Measurements from ENCODE around the gene PMM1.
A peak's percentile ranks its signal among the peaks of the same experiment; 100 is the strongest.
"Not testable (repeated sequence)": the region's sequence is repeated elsewhere in the genome, so short reads cannot be mapped to it uniquely, and the experiment has no call there.

PMM1 gene

DNA sequence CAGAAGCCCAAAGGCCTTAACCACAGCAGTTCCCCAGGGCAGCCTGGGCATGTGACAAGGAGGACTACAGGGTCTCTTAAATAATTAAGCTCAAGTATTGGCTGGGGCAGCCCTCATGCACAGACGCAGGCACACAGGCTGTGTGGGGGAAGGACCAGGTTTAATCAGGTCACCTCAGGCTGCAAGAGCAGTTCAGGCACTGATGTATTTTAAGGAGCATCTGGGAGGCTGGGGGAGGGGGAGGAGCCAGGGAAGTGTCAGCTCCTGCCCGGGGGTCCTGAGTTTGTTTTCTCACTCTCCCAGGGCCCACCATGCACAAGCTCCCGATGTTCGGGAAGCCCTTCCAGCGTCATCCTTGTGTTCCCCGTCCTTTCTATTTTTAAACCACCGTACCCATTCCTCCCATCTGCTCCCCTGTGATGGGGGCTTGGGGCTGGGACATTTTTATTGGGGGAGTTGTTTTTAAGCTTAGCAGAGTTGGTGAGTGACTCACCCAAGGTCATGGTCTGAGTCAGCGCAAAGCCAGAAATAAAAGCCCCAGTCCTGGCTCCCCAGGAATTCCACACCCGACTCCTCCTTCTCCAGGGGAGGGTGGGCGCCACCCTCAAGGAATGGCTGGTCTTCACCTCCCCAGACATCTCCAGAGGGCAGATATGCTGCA, 26.5 kb downstream of the PMM1 start:
- DNase-seq (ENCODE audit: low spot score), result peak; percentile 36

DNA sequence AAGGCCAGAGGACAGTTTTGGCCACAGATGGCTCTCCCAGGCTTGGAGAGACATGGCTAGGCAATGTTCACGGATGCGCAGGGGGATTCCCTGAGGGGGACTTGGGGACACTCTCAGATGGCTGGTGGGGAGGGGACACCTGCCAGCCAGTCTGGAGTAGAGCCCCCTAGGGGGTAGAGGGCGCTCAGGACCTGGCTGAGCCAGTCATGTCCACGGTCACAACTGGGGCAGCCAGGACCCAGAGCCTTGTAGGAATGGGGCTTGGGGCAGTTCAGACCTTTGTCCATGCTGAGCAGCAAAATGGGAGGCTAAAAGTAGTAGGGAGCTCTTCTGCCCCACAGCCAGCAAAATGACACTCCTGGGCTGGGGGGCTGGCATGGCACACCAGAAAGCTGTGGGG, 27.2 kb downstream of the PMM1 start:
- no peak for DNase-seq (ENCODE audit: low spot score)

DNA sequence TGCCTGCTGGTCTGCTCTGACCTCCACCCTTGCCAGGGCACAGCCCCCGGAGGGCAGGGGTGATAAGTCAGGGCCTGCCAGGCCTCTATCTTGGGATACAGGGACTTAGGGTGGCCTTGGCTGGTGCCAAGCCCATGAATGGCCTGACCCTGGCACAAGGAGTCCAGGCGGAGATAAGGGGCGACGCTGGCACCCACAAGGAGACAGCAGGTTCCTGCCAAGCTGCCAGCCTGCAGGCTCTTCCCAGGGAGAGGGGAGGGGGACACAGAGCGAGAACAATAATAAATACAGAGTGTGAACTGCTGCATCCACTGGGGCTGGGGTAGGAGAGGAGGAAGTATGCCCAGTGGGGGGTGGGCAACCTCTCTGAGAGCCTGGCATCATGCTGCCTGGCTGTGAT, 27.9 kb downstream of the PMM1 start:
- DNase-seq (ENCODE audit: low spot score), result no peak

DNA sequence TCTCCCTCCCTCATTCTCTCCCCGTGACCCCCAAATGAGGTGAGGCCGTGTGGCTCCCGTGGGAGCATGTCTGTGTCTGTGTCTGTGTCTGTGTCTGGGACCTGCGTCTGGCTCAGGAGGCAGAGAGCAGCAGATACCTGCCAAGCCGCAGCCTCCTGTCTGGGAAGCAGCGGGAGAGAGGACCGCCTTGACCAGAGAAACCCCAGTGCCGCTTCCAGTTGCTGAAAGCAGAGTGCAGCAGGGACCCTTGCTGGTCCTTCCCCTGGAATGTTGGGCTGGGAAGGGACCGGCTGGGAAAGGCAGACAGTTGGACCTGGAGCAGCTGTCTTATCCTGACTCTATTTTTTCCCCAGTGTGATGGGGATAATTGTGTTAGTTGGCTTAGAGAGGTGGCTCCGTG, 28.3 kb downstream of the PMM1 start:
- no peak for DNase-seq (ENCODE audit: low spot score)

DNA sequence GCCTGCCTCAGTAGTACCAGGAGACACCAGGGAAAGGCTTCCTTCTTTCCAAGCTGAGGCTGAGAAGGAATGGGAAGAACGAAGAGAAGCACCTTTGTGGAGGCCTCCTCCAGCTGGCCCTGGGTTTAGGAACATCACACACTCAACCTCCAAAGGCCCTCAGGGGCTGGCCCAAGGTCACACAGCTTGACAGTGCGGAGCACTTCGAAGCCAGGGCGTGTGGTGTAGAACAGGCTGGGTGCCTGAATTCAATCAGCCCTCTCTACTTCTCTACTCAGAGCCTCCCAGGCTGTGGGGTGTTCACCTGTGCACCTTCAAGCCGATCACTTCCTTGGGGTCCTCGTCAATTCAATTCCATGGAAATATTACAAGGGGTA, 29.6 kb downstream of the PMM1 start:
- no peak for DNase-seq (ENCODE audit: low spot score)

DNA sequence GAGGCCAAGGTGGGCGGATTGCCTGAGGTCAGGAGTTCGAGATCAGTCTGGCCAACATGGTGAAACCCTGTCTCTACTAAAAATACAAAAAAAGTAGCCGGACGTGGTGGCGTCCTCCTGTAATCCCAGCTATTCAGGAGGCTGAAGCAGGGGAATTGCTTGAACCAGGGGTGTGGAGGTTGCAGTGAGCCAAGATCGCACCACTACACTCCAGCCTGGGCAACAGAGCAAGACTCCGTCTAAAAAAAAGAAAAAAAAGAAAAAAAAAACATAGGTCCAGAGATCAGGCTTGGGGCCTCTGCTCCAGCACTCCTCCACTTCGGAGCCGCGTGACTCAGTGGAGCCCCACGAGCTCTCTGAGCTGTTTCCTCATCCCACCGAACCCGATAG, 31.4 kb downstream of the PMM1 start:
- not testable (repeated sequence) for DNase-seq (ENCODE audit: low spot score)

DNA sequence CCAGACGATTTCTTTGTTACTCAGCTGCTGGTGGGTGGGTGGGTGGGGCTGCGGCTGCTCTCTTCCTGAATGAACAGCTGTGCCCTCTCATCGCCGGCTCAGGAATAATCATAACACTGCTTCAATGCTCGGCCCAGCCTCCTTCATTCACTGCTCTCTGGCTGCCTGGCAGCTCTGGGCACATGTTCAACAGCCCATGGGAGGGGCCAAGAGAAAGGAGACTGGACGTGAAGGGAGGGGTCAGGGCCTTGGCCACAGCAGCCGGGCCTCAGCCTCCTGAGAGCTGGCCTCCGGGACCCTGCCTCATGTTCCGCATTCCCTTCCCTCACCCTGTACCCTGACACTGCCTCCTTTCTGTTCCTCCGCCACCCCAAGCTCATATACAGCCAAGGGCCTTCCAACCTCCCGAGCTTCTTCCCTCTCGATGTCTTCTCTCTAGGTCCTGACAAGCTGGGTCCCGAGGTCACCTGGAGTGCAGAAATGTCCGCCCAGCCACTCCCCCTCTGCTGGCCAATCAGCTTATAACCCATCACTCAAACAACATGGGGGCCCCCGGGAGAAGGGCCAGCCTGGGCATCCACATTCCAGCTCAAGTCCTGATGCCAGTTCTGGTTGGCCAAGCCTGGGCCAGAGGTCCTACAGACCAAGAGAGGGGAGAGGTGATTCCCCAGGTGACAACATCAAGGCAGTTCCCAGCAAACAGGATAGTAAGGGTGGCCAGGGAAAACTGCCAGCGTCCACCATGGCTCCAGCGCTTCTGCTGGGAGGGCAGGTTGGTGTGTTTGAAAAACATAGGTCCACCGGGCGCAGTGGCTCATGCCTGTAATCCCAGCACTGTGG, 32.0 kb downstream of the PMM1 start:
- no peak for DNase-seq (ENCODE audit: low spot score)

DNA sequence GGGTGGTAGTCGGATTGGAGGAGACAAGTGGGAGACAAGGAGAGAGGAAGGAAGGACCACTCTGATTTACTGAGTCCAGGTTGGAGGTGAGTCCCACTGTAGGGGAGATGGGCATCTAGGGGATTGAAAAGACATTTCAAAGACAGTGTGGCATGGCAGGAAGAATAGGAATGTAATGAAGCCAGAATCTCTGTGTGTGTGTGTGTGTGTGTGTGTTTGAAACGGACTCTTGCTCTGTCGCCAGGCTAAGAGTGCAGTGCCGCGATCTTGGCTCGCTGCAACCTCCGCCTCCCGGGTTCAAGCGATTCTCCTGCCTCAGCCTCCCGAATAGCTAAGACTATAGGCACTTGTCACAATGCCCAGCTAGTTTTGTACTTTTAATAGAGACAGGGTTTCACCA, 33.1 kb downstream of the PMM1 start:
- DNase-seq (ENCODE audit: low spot score), result no peak

DNA sequence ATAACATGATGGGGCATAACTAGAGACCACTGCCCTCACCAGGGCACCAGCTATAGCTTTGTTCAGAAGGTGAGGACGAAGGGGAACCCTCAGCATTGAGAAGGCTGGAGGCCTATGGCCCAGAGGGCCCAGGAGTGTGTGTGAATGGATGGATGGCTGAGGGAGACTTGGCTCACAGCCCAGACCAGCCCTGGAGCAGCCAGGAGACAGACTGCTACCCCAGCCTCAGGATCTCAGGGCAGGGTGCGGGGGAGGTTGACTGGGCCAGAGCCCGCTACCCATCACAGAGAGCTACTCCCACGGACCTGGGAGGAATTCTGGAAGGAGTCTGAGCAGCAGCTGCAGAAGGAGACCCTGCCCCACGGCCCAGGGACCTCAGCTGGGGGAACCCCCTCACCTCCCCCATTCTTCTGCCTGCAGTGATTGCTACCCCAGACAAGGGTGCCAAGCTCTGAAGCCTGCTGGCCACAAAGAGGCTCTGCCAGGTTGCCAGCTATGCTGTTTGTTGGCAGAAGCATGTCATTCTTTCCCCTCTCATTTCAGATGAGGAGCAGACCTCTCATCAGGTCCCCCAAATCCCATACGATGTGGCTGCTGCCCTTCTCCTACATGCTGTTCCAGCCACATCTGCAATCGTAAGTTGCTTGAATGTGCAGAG, 34.2 kb downstream of the PMM1 start:
- no peak for DNase-seq (ENCODE audit: low spot score)

DNA sequence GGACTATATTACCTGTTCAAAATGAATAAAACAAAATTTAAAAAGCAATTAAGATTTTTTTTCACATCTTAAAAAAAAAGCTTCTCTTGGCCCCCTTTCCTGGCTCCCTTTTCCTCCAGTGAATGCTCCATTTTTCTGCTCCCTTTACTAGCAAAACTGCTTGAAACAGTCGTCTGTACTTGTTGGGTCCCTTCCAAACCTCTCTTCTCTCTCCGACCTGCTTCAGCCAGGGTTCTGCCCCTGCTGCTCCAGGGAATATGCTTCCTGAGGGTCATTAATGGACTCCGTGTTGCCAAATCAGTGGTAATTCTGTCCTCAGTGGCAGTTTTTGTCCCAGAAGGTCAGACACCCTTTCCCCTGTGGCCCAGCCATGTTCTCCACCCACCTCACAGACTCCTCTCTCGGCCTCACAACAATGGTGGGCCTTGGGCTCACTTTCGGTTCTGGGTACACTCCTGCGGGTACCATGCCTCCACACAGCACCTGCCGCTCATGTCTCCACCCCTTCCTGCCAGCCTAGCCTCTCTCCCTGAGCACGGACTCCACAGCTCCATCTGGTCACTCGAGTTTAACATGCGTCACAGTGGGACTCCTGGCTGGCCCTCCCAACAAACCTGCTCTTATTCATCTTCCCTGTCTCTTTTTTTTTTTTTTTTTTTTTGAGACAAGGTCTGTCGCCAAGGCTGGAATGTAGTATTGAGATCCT, 37.6 kb downstream of the PMM1 start:
- no peak for DNase-seq (ENCODE audit: low spot score)

DNA sequence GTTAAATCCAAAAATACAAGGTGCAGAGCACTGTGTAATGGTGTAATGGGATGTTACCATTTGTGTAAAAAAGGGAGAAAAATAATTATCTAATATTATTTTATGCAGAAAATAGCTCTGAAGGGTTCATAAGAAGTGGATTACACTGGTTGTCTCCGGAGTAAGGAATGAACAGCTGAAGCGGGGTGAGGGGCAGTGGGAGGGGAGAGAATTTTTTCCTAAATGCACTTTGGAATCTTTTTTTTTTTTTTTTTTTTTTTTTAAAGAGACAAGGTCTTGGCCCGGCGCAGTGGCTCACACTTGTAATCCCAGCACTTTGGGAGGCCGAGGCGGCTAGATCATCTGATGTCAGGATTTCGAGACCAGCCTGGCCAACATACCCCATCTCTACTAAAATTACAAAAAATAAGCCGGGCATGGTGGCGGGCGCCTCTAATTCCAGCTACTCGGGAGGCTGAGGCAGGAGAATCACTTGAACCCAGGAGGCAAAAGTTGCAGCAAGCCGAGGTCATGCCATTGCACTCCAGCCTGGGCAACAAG, 38.6 kb downstream of the PMM1 start:
- DNase-seq (ENCODE audit: low spot score), result no peak

DNA sequence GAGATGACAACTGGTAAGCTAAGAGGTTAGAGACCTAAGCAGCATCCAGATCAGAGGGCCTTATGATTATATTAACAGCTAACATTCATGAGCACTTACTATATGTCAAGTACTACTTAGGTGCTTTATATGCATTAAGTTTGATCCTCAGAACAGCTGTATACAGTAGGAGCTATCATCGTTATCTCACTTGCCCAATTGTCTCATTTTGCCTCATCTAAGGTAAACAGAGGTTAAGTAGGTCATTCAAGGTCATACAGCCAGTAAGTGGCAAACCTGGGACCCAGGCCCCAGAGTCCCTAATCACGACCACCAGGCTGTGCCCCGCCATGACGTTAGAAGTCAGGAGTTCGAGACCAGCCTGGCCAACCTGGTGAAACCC, 40.8 kb downstream of the PMM1 start:
- no peak for DNase-seq (ENCODE audit: low spot score)

DNA sequence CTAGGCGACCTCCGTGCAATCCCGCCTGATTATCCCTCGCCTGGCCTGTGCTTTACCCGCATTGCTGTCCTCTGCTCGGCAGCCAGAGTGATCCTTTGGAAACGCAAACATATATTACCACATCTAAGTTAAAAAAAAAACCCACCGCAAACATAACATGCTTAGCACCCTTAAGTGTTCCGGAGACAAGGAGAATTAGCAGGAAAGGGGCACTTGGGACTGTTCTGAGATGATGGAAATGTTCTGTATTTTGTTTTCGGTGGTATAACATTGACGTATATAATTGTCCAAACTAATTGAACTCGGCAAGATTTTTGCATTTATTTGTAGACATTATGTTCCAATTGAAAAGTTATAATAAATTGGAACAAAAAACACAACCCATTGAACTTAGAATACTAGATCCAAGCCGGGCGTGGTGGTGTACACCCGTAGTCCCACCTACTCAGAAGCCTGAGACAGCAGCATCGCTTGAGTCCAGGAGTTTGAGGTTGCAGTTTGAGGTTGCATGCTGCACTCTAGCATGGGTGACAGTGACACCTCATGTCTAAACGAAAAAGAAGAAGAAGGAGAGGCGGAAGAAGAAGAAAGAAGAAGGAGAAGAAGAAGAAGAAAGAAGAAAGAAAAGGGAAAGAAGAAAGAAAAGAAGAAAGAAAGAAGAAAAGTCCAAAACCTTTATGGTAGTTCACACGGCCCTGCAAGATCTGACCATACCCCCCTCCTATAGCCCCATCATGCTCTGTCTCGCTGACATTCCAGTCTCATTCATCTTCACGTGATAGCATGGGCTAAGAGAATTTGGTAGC, 44.8 kb downstream of the PMM1 start:
- DNase-seq (ENCODE audit: low spot score), result no peak

DNA sequence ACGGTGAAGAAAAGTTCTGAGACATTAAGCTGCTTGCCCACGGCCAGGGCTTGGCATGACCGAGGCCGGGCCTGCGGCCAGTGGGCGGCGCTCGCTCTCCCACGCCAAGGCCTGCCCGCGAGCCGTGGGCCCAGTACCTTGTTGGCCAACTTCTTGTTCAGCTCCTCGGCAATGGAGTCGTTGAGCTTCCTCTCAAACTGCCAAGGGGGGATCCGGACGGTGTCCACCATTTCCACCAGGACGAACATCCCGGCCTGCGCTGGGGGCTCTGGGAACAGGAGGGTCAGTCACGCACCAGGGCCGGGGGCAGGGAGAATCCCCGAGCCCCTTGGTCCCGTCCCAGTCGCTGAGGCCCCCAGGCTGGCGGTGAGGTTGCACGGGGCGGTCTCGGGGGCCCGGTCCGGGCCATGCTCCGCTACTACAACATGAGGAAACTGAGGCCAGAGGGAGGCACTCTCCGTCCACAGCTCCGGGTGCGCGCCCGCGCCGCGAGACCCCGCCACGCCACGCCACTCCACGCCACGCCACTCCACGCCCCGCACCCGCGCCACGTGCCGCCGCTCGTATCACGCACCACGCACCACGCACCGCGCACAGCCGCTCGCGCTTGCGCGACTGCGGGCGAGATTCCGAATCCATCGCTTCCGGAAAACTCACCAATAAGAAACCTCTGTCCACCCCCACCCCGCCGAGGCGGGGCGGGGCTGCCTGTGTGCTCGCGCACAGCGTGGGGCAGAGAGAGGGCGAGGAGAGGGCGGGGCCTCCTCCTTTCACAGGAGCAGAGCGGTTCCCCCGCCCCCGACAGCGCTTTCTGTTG, 45.6 kb downstream of the PMM1 start, which contains the start of gene POLR3H:
Gene POLR3H, minus strand, starts transcription at position 617 of the 817 bp plus-strand sequence. Its CDS starts 369 bp downstream, at position 248.
- DNase-seq (ENCODE audit: low spot score), result peak; percentile 98

DNA sequence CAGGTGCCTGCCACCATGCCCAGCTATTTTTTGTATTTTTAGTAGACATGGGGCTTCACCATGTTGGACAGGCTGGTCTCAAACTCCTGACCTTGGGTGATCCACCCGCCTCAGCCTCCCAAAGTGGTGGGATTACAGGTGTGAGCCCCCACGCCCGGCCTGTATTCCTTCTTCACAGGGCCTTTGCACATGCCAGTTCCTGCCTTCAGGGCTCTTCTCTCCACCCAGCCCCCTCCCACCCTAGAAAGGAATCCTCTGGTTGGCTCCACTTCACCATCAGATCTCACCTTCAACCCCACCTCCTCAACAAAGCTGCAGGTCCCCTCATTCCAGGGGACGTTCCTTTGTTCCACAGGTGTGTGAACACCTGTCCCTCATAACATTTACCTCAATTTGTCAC, 47.4 kb downstream of the PMM1 start:
- DNase-seq (ENCODE audit: low spot score), result no peak

DNA sequence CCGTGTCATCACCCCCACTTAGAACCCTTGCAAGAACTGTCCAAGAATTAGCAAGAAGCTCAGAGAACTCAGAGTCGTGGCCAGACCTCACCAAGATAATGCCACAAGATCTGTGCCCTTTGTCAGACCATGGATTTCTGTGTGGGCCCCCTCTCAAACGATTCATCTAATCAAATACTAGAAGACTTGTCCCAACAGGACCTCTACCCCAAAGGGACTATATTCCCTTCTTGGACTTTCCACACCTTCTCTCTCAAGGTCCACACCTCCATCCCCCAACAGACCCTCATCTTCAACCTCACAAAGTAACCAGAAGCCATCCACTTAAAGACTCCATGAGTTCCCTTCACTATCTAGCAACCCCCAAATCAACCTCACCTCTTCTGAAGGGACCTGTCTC, 48.2 kb downstream of the PMM1 start:
- DNase-seq (ENCODE audit: low spot score), result no peak

DNA sequence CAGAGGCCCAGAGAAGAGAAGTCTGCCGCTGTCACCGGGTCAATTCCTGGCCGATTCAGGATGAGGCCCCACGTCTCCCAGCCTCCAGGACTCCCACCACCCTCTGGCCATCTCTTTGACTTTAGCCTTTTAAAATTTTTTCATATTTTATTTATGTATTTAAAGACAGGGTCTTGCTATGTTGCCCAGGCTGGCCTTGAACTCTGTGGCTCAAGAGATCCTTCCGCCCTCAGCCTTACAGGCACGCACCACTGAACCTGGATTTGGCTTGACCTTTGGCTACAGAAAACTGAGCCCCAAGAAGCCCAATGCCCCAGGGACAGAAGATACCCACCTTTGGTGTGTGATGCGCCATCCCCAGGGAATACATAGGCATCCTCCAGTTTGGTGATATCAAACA, 49.3 kb downstream of the PMM1 start:
- no peak for DNase-seq (ENCODE audit: low spot score)

DNA sequence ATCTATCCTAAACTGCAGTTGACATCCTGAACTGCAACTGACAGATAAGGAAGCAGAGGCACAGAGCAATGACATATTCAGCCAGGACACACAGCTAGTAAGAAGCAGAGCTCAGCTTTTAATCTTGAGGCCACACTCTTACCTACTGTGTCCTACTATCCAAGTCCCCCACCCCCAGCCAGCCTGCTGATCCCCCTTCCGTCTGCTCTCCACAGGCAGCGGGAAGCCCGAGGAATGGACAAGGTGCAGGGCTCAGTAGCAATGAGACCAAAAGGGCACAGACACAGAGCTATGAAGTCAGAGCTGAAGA, 49.7 kb downstream of the PMM1 start:
- no peak for DNase-seq (ENCODE audit: low spot score)

DNA sequence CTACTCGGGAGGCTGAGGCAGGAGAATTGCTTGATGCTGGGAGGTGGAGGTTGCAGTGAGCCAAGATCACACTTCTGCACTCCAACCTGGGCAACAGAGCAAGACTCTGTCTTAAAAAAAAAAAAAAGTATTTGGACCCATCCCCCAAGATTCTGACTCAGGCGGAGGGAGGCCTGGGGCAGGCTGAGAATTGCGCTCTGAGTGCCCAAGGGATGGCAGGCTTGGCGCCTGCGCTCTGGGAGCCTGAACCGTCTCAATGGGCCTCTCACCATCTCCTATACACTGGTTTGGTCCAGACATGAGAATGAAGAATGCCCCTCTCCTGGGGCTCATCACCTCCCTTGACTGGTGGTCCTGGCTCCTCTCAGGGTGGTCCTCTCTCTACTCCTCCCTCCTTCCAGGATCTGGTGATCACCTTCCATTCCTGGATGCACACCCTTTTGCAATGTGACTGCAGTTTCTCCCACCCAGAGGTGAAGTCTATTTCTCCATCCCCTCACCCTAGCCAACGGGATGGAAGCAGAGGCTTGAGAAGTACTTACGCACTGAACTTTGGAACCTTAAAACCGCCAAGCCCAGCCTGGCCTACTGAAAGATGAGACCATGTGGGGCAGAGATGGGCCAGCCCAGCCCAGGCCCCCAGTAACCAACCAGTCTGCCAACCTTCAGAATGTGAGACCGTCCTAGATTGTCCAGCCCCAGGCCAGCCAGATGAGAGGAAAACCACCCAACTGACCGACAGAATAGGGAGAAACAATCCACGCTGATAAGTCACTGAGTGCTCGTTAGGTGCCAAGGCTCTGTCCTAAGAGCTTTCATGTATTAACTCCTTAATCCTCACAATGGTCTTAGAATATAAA, 50.3 kb downstream of the PMM1 start:
- no peak for DNase-seq (ENCODE audit: low spot score)

DNA sequence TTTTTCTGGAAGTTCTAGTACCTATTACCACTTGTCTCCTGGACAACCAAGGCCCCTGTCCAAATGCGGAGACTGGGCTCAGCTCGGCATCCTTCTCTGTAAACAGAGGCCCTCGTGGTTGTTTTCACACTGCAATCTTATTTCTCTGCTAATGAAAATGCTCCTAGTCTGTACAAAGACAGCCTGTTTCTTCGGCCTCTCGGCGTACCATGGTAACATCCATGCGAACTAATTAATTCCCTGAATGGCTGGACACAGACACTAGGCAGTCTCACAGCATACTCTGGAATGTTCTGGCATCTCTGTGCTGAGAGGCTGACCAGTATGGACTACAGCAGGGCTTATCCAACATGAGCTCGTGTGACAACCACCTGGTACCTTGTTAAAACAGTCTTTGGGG, 51.1 kb downstream of the PMM1 start:
- DNase-seq (ENCODE audit: low spot score), result no peak

All from kidney capillary endothelial cell (primary cell).